HEK293T (cell line): Measurements from ENCODE around the gene ZSCAN9.

Source experiments
- BHLHE40 ChIP-seq: fragments of 450-650 bp; IDR thresholded peaks from 2 replicates; pipeline ENCODE4 v1.6.1; 2016; ENCODE audit warnings: mild to moderate bottlenecking, moderate library complexity, borderline replicate concordance
- CTBP1 ChIP-seq: fragments of 450-650 bp; IDR thresholded peaks from 2 replicates; pipeline ENCODE4 v1.6.1; 2016; ENCODE audit warnings: borderline replicate concordance
- FOXA1 ChIP-seq: fragments of 450-650 bp; IDR thresholded peaks from 2 replicates; pipeline ENCODE4 v1.6.1; 2016; ENCODE audit warnings: mild to moderate bottlenecking
- FOXM1 ChIP-seq: fragments of 450-650 bp; IDR thresholded peaks from 2 replicates; pipeline ENCODE4 v1.6.1; 2017; ENCODE audit warnings: mild to moderate bottlenecking, borderline replicate concordance
- HDGF ChIP-seq: fragments of 450-650 bp; IDR thresholded peaks from 2 replicates; pipeline ENCODE4 v1.6.1; 2017; ENCODE audit warnings: antibody characterized with exemption, borderline replicate concordance
- LEF1 ChIP-seq: fragments of 450-650 bp; IDR thresholded peaks from 2 replicates; pipeline ENCODE4 v1.6.1; 2017; ENCODE audit warnings: mild to moderate bottlenecking, borderline replicate concordance
- SP1 ChIP-seq: fragments of 450-650 bp; IDR thresholded peaks from 2 replicates; pipeline ENCODE4 v1.6.1; 2017
- SUZ12 ChIP-seq: fragments of 450-650 bp; IDR thresholded peaks from 2 replicates; pipeline ENCODE4 v1.6.1; 2016; ENCODE audit warnings: mild to moderate bottlenecking
- ZNF384 ChIP-seq: fragments of 450-650 bp; IDR thresholded peaks from 2 replicates; pipeline ENCODE4 v1.6.1; 2016

DNA sequence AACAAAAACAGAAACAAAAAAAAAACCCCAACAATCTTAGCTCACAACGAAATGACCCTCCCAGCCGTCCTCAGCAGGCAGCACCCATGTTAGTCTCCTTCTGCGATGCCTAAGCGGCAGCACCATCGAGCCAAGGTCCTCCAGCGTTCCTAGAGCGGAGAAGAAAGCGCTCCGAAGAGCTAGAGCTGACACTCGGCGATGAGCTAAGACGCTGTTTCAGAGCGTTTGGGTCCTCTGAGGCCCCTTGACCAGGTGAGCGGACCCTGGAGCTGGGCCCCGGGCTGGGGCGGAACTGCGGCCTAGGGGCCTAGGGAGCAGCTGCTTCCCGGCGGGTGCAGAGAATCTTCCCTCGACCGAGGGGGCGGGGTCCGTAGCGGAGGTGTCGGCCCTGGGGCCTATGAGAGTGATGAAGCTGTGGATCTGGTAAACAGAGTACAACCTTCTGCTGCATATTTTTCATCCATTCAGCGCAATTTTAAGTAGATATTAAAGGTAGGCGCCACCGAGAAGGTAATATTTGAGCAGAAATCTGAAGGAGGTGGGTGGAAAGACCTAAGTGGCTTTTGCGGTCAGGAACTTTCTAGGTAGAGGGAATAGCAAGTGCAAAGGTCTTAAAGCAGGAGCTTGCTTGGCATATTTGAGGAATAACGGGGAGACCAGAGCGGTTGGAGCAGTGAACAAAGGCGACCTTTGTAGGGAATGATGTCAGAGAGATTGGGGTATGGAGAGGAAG lies 42.1 kb downstream of the ZSCAN9 start, which contains the start of gene ZSCAN26:
- TF ChIP-seq CTBP1 (no peak), BHLHE40 (no peak), SP1 (no peak), SUZ12 (no peak), FOXM1 (no peak), FOXA1 (no peak), LEF1 (no peak), HDGF (no peak), ZNF384 (no peak)
